Right ventricle myocardium superior (tissue), 1 donor: ENCODE results near the gene GOLM1. TPM values are rescaled to one million over a fixed set of nuclear protein-coding genes. Genes with fewer than 3 reads are reported as not detected.
A peak's percentile ranks its signal among the peaks of the same experiment; 100 is the strongest.
"Not testable (repeated sequence)": the region's sequence is repeated elsewhere in the genome, so short reads cannot be mapped to it uniquely, and the experiment has no call there.

Experiments used
- ATAC-seq: fragments of 200-7000 bp; cut with Tn5 transposase; one replicate; pipeline ENCODE4 v1.9.1; 2020; ENCODE audit warnings: mild to moderate bottlenecking; ENCODE audit not compliant: poor library complexity
- DNase-seq: peaks from one replicate; pipeline ENCODE4 v3.0.0-alpha.2; 2020
- intact Hi-C: fragments of 100-400 bp; cut with DNase I; formaldehyde crosslinking; loops from one replicate; pipeline ENCODE4 v1.11.2; 2022
- long read RNA-seq: library from polyadenylated mRNA; unstranded; transcript quantifications from one replicate; pipeline ENCODE4 v2.0.0, GENCODE V29; 2021
- total RNA-seq: library from RNA; stranded (reverse); fragmentation: NEBNext Ultra II Directional; extraction: Animal tissue kit (Norgen Biotek cat#: 25700); gene quantifications from one replicate; pipeline ENCODE4 v1.2.1, GENCODE V29; 2021
- donor health status: DM: no; HTN: yes; CAD: no; lungs with severe emphysema.

GOLM1 gene
- total RNA-seq = 3.7 TPM
- long read RNA-seq, transcript GOLM1-203 (10 exons, 3,046 nt) = major isoform, 8 of 13 reads
- long read RNA-seq, partial matches to known transcripts = 3 of 13 reads
- long read RNA-seq, other reads (novel, unspliced or antisense) = 0 of 13 reads

DNA sequence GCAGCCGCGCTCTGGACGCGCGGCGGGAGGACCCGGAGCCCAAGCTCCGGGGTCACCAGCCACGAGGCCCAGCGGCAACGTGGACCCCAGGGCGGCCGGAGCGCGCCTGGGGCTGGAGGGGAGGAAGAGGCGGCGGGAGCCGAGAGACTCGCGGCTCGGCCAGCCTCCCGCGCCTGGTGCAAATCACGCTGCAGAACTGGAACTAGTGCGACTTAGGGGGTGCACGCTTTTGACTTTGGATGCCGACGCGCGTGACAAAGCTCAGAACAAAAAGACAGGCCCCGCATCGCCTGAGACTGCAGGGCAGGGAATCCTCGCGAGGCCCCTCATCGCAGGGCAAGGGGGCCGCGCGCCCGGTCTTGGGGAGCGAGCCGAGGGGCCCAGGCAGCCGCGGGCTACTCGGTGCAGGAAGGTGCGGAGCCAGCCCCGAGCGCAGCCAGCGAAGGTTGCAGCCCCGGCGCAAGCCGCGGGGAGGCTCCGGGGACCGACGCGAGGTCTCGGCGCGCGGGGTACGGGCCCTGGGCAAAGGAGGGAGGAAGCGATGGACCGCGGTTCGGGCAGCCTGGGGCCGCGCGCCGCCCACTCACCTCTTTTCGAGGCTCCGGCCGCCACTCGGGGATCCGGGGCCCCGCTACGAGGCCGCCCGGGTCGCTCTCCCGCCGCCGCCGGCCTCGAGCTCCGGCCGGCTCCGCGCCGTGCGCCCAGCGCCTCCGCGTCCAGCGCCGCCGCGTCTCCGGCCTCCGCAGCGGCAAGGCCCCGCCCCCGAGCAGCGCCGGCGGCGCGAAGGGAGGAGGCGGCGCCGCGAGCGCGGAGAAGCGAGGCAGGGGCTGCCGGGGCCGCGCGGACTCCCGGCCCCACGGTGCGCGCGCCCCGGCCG is at the start of gene GOLM1:
GOLM1 (minus strand) TSS at position 735 of the 877 bp plus-strand sequence. CDS start 20,238 bp downstream, outside the sequence.
- peak; percentile 65 for DNase-seq
- intact Hi-C loops = no loop called here
- ATAC-seq = peak; percentile 90

DNA sequence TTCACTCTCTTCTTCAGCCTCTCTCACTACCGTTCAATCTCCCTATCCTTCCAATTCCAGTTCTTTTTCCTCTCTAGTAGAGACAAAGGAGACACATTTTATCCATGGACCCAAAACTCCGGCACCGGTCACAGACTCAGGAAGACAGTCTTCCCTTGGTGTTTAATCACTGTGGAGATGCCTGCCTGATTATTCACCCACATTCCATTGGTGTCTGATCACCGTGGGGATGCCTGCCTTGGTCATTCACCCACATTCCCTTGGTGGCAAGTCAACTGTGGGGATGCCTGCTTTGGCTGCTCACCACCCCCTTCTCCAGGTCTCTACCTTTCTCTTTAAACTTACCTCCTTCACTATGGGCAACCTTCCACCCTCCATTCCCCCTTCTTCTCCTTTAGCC is 47.3 kb upstream of the GOLM1 start:
- DNase-seq, intact Hi-C loops, ATAC-seq: not testable (repeated sequence)

- DNase-seq, ATAC-seq, intact Hi-C loops: not testable (repeated sequence)
Observed at GRCh38 chr9:86145960-86146359, 46.6 kb upstream of the GOLM1 start.

DNA sequence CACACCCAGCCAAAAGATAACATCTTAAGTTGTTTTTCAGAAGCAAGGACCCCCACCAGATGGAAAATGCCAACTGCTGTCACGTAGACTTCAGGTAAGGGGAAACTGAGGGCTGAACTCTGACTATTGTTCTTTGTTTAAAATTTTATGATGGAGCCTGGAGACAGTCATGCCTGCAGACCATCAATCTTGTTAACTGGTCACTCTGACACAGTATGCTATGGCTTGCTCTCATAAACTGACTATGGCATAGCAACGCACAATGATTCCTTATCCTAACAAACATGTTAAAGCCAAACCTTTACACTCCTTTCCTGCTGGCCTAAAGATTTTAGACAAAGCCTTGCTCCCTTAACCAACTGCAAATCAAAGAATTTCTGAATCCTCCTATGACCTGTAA is 43.6 kb upstream of the GOLM1 start:
- ATAC-seq (no peak), DNase-seq (no peak)
- intact Hi-C loops = no loop called here

- intact Hi-C loops = no loop called here
- DNase-seq (no peak), ATAC-seq (no peak)
Observed at GRCh38 chr9:86141843-86142242, 42.5 kb upstream of the GOLM1 start.

- intact Hi-C loops = no loop called here
- ATAC-seq (no peak), DNase-seq (no peak)
Observed at GRCh38 chr9:86135371-86135770, 36.0 kb upstream of the GOLM1 start.

- DNase-seq (no peak), ATAC-seq (no peak)
- intact Hi-C loops = no loop called here
Observed at GRCh38 chr9:86134361-86134760, 35.0 kb upstream of the GOLM1 start.

DNA sequence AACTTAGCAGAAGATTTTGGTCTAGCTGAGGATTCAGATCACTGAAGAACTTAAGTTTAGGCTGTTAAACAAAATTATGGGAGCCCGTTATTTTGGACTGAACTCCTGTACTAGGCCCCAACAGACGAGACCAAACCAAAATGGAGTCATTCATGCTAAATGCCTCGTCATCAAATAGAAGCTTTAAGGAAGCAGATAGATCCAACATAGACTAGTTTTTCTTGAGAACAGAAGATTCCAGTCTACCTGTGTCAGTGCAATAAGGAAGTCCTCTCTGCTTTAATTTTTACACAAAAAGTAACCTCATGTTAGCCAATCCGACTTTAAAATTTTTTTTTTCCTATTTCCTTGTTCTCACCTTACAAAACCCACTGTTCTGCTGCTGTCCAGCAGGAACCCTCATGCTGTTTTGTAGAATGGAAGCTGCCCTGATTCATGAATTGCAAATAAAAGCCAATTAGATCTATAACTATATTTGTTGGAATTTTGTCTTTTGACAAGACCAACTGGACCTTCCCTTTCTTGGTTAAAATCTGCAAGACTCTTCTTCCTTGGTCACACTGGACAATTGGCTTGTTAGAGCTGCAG is 29.0 kb upstream of the GOLM1 start:
- DNase-seq (no peak), ATAC-seq (no peak)
- intact Hi-C loops = no loop called here

- DNase-seq = no peak
- ATAC-seq = peak; percentile 80
- intact Hi-C loops = no loop called here
Observed at GRCh38 chr9:86126998-86127972, 27.9 kb upstream of the GOLM1 start.

GRCh38 chr9:86122311-86122710 is 23.0 kb upstream of the GOLM1 start:
- DNase-seq (no peak), ATAC-seq (no peak)
- intact Hi-C loops = no loop called here

- intact Hi-C loops = no loop called here
- no peak for ATAC-seq
Observed at GRCh38 chr9:86119457-86119856, 20.1 kb upstream of the GOLM1 start.

DNA sequence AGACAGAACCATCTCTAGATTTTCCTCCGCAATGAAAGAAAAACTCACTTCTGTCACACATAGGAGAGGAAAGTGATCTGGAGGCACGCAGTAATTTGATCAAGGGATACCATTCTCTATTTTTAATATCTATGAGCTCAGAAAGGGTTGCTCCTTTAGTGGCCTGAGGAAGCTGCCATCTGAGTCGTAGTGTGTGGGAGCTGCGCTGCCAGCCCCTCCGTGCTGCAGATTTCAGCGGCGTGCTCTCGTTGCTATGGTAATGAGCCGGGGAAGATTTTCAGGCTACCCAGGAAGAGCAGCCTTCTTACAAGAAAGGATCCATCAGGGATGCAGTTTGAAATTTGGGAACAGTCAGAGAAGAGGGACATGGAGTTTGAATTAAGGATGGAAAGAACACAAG is 17.1 kb upstream of the GOLM1 start:
- no peak for ATAC-seq
- DNase-seq = no peak
- intact Hi-C loops = no loop called here

More at GRCh38 chr9:86119457-86119856, 20.1 kb upstream of the GOLM1 start:
- no peak for DNase-seq

DNA sequence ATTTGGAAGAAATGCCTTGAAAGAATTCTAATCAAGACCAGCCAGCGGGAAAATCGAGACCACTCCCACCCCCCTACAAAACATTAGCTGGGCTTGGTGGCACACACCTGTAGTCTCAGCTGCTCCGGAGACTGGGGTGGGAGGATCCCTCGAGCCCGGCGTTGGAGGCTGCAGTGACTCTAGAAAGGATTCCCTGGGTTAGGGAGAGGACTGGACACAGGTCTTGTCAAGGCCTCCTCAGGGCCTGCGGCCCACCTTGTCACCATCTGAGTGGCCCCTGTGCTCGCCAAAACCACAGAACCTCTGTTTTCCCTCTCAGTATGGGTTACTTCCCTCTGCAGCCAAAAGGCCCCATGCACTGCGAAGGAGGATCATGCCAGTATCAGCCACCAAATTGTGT is 16.5 kb upstream of the GOLM1 start:
- ATAC-seq (no peak), DNase-seq (no peak)
- intact Hi-C loops = no loop called here

DNA sequence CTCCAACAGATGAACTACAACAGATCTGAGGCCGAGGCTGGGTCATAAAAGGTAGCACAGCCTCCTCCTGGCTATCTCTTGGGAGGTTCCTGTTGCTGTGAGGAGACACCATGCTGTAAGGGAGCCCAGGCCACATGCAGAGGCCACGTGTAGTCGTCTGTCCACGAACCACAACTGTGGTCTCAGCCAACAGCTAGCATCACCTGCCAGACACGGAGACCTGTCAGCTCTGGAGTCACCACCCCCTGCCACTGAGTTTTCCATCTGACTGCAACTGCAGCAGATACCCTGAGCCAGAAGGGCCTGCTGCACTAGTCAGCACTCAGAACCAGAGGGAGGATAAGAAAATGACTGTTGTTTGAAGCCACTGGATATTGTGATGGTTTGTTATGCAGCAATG is 12.7 kb upstream of the GOLM1 start:
- no peak for DNase-seq
- no peak for ATAC-seq
- intact Hi-C loops = no loop called here

DNA sequence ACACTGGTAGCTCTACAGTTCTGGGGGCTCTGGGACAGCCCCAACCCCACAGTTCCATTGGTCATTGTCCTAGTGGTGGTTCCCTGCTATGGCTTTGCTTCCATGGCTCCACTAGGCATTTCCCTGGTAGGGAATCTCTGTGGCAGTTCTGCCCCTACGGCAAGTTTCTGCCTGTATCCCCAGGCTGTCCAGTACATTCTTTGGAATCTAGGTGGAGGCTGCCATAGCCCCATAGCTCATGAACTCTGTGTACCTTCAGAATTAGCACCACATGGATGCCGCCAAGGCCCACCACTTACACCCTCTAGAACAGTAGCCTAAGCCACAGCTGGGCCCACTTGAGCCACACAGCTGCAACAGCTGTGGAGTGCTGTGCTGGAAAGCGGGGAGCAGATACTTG is 3.3 kb upstream of the GOLM1 start:
- intact Hi-C loops = no loop called here
- DNase-seq = no peak
- no peak for ATAC-seq

- ATAC-seq (peak; percentile 52), DNase-seq (peak; percentile 55)
- intact Hi-C loops = no loop called here
Observed at GRCh38 chr9:86099701-86100364, 475 bp upstream of the GOLM1 start.

DNA sequence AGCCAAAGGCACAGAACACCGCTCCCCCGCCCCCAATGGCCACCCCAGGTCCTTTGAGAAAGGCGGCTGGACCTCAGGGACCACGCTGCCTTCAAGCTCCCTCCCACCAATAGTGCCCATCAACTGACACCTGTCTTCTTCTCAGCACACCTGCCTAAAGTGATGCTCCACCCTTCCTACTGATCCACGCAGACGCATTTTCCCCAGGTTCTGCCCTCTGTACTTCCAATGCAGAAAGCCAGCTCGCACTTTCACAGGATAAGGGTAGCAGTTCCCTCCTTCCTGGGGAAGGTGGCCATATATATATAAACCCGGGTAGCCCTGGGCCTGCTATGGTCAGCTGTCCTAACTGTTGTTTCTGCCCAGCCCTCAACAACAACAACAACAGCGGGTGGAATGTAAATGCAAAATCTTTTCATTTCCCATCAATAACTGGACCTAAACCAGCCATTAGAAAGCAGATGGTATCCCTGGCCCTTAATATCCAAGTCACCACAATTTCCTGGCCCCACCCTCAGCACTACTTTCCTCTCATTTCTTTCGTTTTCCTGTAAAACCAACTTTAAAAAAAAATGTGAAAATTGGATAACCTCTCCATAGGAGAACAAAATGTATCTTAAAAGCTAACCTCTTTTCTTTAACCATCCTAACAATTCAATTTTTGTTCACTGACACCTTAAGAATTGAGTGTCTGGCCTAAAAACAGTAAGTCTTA is 1.7 kb downstream of the GOLM1 start:
- ATAC-seq (no peak), DNase-seq (no peak)
- intact Hi-C loops = no loop called here

- intact Hi-C loops = no loop called here
- ATAC-seq (no peak), DNase-seq (no peak)
Observed at GRCh38 chr9:86096386-86096785, 3.0 kb downstream of the GOLM1 start.
